Subcutaneous abdominal adipose tissue (tissue), 5 donors: ENCODE data around the gene MR1.

ENCODE experiments used
- H3K27ac ChIP-seq: one replicate; pipeline ENCODE4 v1.7.0; 2013; ENCODE audit warnings: low read depth, mild to moderate bottlenecking, inconsistent platforms, low read length, moderate library complexity
- H3K27me3 ChIP-seq, 5 donors: one replicate each; pipeline ENCODE4 v1.7.0; 2013; ENCODE audit warnings: low read length in 5 of 5, inconsistent platforms in 1 of 5; ENCODE audit not compliant: control insufficient read depth in 5 of 5, insufficient read depth in 4 of 5
- H3K36me3 ChIP-seq, 5 donors: one replicate each; pipeline ENCODE4 v1.7.0; 2013; ENCODE audit warnings: low read length in 5 of 5; ENCODE audit not compliant: control insufficient read depth in 5 of 5, insufficient read depth in 5 of 5
- H3K4me1 ChIP-seq, 5 donors: one replicate each; pipeline ENCODE4 v1.7.0; 2013; ENCODE audit warnings: low read length in 5 of 5, mild to moderate bottlenecking in 3 of 5, moderate library complexity in 1 of 5; ENCODE audit not compliant: control insufficient read depth in 5 of 5, insufficient read depth in 5 of 5
- H3K4me3 ChIP-seq, 5 donors: one replicate each; pipeline ENCODE4 v1.7.0; 2013; ENCODE audit warnings: low read length in 5 of 5, low read depth in 1 of 5
- H3K9ac ChIP-seq, 5 donors: one replicate each; pipeline ENCODE4 v1.7.0; 2013; ENCODE audit warnings: low read length in 5 of 5, mild to moderate bottlenecking in 4 of 5, moderate library complexity in 3 of 5
- H3K9me3 ChIP-seq, 5 donors: one replicate each; pipeline ENCODE4 v1.7.0; 2013; ENCODE audit warnings: low read length in 5 of 5; ENCODE audit not compliant: control insufficient read depth in 5 of 5
- donor health status: healthy.
- donor health status: healthy.
- donor health status: healthy.
- donor health status: healthy.
- donor health status: healthy.

The MR1 gene

GRCh38 chr1:181061891-181062835, 28.4 kb downstream of the MR1 start:
- H3K4me3 ChIP-seq = peak overlapping the region in 1 of 5 donors; percentile 26
- H3K9me3 ChIP-seq = peaks cover 0 to 6% (median 2%) of the 10 kb centered on the region in 5 donors

GRCh38 chr1:181062836-181063428, 29.1 kb downstream of the MR1 start:
- Histone ChIP-seq H3K9me3 (peaks cover 0 to 6% (median 2%) of the 10 kb centered on the region in 5 donors), H3K4me3 (no peak overlapping the region)

More at GRCh38 chr1:181061891-181062835, 28.4 kb downstream of the MR1 start:
- H3K36me3 ChIP-seq = no peaks in the 10 kb centered on the region
- H3K27me3 ChIP-seq = no peaks in the 10 kb centered on the region
- peaks cover 0 to 3% (median 0%) of the 10 kb centered on the region in 5 donors for H3K4me1 ChIP-seq
- H3K9ac ChIP-seq = no peak overlapping the region
- no peak overlapping the region for H3K27ac ChIP-seq

DNA sequence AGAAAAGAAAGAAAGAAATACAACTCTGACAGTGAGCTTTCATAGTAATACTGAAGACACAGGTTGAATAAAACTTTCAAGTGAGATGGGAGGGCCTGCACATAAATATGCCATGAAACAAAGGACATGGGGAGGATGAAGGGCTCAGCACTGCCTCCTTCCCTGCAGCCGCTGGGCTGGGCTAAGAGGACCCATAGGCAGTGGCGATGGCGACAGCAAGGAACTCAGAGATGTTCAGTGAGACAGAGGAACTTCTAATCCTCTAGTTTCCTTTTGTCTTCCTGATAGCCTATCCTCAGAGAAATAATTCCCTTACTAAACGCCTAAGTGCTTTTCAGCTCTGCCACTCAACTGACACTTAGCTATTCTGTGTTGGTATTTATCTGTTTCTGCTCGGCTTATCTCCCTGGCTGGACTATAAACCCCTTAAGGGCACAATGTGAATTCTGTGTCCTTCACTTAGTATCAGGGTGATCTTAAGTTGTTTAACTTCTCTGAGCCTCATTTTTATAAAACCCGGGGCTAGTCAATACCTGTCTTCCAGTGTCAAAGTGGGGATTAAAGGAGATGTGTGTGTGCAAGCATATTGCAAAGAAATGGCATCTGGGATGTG, 30.3 kb downstream of the MR1 start:
- no peaks in the 10 kb centered on the region for H3K36me3 ChIP-seq
- no peaks in the 10 kb centered on the region for H3K27me3 ChIP-seq
- H3K4me3 ChIP-seq = no peak overlapping the region
- H3K27ac ChIP-seq = no peak overlapping the region
- H3K9ac ChIP-seq = no peak overlapping the region
- peaks cover 0 to 5% (median 2%) of the 10 kb centered on the region in 5 donors for H3K9me3 ChIP-seq
- H3K4me1 ChIP-seq = peaks cover 0 to 3% (median 0%) of the 10 kb centered on the region in 5 donors

More at GRCh38 chr1:181062836-181063428, 29.1 kb downstream of the MR1 start:
- peaks cover 0 to 3% (median 0%) of the 10 kb centered on the region in 5 donors for H3K4me1 ChIP-seq
- H3K27ac ChIP-seq = no peak overlapping the region
- no peak overlapping the region for H3K9ac ChIP-seq
- no peaks in the 10 kb centered on the region for H3K36me3 ChIP-seq
- no peaks in the 10 kb centered on the region for H3K27me3 ChIP-seq

- no peaks in the 10 kb centered on the region for H3K27me3 ChIP-seq
- no peak overlapping the region for H3K27ac ChIP-seq
- no peaks in the 10 kb centered on the region for H3K36me3 ChIP-seq
- H3K4me3 ChIP-seq = no peak overlapping the region
- peaks cover 0 to 3% (median 0%) of the 10 kb centered on the region in 5 donors for H3K4me1 ChIP-seq
- no peak overlapping the region for H3K9ac ChIP-seq
- H3K9me3 ChIP-seq = no peaks in the 10 kb centered on the region
Observed at GRCh38 chr1:181064702-181065101, 30.9 kb downstream of the MR1 start.

GRCh38 chr1:181073638-181074037, 39.9 kb downstream of the MR1 start:
- no peak overlapping the region for H3K27ac ChIP-seq
- H3K9me3 ChIP-seq = no peaks in the 10 kb centered on the region
- no peak overlapping the region for H3K9ac ChIP-seq
- no peaks in the 10 kb centered on the region for H3K4me1 ChIP-seq
- no peak overlapping the region for H3K4me3 ChIP-seq
- H3K27me3 ChIP-seq = peaks cover 0 to 4% (median 3%) of the 10 kb centered on the region in 5 donors
- no peaks in the 10 kb centered on the region for H3K36me3 ChIP-seq

GRCh38 chr1:181075766-181076350, 42.1 kb downstream of the MR1 start:
- H3K4me3 ChIP-seq = no peak overlapping the region
- no peaks in the 10 kb centered on the region for H3K4me1 ChIP-seq
- no peak overlapping the region for H3K9ac ChIP-seq
- peaks cover 0 to 4% (median 3%) of the 10 kb centered on the region in 5 donors for H3K27me3 ChIP-seq
- H3K36me3 ChIP-seq = no peaks in the 10 kb centered on the region
- no peak overlapping the region for H3K27ac ChIP-seq
- no peaks in the 10 kb centered on the region for H3K9me3 ChIP-seq

- H3K27me3 ChIP-seq = peaks cover 0 to 4% (median 3%) of the 10 kb centered on the region in 5 donors
- H3K9me3 ChIP-seq = no peaks in the 10 kb centered on the region
- H3K36me3 ChIP-seq = no peaks in the 10 kb centered on the region
- H3K27ac ChIP-seq = no peak overlapping the region
- no peak overlapping the region for H3K9ac ChIP-seq
- no peak overlapping the region for H3K4me3 ChIP-seq
- H3K4me1 ChIP-seq = no peaks in the 10 kb centered on the region
Observed at GRCh38 chr1:181076852-181077251, 43.1 kb downstream of the MR1 start.

DNA sequence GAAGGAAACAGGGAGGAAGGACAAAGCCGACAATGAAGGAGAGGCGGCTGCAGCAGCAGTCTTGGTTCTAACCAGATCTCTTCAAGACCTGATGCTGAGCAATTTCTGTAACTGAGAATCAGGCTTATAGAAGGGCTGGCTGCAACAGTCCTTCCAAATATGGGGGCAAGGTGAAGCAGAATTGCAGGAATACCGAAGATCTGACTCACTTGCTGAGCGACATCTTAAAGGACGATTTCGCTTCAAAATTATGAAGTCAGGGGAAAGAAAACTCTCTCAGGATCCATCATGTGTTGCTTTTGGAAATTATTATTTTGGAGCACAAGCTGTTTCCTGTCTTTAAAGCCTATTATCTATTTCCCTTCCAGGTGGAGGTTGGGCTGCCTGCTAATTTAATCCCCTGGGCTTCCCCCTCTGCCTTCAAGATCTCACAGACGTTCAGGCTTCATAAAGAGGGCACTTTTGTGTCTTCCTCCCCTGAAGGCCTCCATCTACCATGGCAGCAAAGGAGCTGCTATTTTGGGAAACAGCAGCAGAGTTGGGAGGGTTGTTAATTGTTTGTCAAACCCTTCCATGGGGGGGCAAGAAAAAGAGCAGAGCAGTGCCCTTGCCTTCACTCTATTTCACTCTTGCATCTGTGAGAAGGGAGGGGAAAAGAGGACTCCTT, 43.9 kb downstream of the MR1 start:
- Histone ChIP-seq H3K4me3 (no peak overlapping the region), H3K36me3 (no peaks in the 10 kb centered on the region), H3K27me3 (peaks cover 0 to 4% (median 3%) of the 10 kb centered on the region in 5 donors), H3K4me1 (no peaks in the 10 kb centered on the region), H3K9ac (no peak overlapping the region), H3K9me3 (no peaks in the 10 kb centered on the region), H3K27ac (no peak overlapping the region)

- H3K27ac ChIP-seq = no peak overlapping the region
- H3K9ac ChIP-seq = no peak overlapping the region
- H3K9me3 ChIP-seq = no peaks in the 10 kb centered on the region
- no peak overlapping the region for H3K4me3 ChIP-seq
- peaks cover 0 to under 1% (median 0%) of the 10 kb centered on the region in 5 donors for H3K4me1 ChIP-seq
- H3K27me3 ChIP-seq = peaks cover 0 to 4% (median 3%) of the 10 kb centered on the region in 5 donors
- no peaks in the 10 kb centered on the region for H3K36me3 ChIP-seq
Observed at GRCh38 chr1:181079382-181079781, 45.6 kb downstream of the MR1 start.
